GM18517 (cell line): ENCODE measurements around the gene NR0B1.

ENCODE experiments used
- ATAC-seq: cut with Tn5 transposase; IDR thresholded peaks from one replicate; pipeline ENCODE4 v1.9.1; 2021; ENCODE audit warnings: mild to moderate bottlenecking, moderate library complexity; ENCODE audit not compliant: unreplicated experiment

NR0B1 gene

DNA sequence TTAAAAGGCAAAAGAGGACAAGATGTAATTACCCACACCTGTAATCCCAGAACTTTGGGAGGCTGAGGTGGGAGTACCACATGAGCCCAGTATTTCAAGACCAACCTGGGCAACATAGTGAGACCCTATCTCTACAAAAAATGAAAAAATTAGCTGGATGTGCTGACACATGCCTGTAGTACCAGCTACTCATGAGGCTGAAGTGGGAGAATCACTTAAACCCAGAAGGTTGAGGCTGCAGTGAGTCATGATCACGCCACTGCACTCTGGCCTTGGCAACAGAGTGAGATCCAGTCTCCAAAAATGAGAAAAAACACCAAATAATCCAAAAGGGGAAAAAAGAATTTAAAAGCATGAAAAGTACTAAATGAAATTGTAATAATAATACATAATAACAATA is 30.8 kb downstream of the NR0B1 start:
- no peak for ATAC-seq

- ATAC-seq = no peak
Measured at GRCh38 chrX:30275498-30275897, 33.7 kb downstream of the NR0B1 start.

GRCh38 chrX:30270639-30271038 is 38.6 kb downstream of the NR0B1 start:
- ATAC-seq = no peak

DNA sequence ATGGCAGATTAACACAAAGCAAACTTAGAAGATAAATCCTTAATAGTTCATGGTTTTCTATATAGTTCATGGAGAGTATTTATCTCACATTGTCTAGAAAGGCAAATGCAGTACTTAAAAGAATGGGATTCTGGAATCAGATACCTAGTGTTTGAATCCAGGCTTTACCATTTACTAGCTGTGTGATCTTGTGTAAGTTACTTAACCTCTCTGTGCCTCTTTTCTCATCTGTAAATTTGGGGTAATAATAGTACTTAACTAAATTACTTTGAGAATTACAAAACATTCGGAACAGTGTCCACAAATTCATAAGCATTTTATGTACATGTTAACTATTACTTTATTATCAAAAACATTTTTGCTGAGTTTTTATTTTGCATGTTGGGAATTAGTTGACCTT is 46.4 kb downstream of the NR0B1 start:
- ATAC-seq = no peak

DNA sequence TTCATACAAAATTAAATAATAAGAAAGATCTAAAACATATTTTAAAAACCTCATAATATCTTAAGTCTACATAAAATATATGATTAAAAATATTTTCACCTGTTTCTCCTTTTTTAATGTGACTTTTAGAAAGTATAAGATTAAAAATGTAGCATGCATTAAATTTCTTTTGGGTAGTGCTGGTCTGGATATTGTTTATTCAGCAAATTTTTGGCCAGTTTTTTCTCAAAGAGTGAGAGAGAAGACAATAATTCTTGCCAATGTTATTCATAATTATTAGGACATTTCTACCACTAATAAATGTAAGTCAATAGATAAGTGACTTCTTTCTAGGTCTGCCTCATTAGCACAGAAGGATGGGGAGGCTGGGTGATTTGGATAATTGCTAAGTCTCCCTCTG is 48.2 kb downstream of the NR0B1 start:
- ATAC-seq = no peak

DNA sequence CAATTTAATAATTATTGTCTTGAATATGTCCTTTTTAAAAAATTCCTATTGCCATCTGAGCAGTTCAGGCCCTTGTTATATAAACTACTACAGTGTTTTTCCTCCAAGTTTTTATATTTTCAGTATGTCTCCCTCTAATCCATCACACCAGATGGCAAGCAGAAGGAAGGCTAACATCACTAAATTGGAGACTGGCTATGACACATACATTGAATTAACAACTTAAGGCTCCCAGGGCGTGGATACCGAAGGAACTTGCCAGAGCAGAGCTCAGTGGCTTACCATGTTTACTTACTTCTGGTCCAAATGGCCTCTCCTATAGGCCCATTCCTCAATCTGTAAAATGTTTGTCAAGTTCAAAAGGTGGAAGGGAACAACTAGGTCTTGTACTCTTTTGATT is 49.3 kb downstream of the NR0B1 start:
- no peak for ATAC-seq
